Limb (tissue), 2 donors: ENCODE data around the gene ADORA3.

Experiments
- DNase-seq, 2 donors: peaks; one replicate each; pipeline ENCODE4 v3.0.0-alpha.2; 2016; ENCODE audit errors: extremely low spot score in 2 of 2

The ADORA3 gene

DNA sequence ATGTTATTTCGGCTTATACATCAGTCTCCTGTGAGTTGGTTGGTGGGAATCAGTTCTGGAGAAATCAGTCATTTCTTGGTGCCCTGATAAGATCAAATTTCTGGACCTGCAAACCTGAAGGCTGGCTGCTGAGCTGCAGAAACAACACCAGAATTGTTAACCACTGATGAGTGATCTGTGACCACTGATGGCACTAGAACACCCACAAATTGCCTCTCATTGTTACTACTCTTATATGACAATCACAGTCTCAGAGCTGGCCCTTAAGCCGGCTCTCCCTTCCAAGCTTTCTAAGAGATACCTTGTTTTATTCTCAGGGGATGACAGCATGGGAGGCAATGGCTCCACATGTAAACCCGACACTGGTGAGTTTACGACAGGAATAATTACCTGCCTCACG is 27.7 kb downstream of the ADORA3 start:
- DNase-seq: no peak

DNA sequence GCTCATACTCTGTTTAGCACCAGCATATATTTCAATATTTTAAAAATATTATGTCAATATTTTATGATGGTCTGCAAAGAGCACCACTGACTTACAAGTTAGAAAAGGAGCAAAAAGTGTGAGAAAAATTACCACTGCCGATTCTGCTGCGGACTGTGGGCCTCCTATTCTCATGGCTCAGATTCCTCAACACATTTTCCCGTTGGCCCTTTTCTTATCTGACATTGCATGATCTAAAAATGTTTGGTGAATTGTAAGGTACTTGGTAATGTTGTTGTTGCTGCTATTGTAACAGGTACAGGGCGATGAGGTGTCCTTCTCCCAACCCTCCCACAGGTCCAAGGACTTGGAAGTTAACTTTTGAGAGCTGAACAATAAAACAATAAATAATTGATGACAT is 28.9 kb downstream of the ADORA3 start:
- no peak for DNase-seq

DNA sequence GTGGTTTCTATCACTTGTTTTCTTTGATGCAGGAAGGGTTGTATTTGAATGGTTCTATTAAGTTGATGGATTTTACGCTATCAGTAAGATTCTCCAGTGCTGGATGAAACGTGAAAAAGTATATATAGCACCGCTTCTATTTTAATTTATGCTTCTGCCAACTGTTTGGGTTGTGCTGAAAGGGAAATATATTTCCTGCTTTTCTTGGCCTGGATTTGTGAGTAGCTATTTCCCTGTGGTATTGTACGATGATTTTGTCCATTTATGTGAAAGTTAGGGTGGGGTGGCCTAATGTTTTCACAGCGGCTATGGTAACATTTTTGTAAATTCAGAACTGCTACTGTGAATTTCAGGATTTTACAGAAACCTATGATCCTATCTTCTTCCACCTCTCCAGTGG is 29.3 kb downstream of the ADORA3 start:
- peak in 1 of 2 donors; percentile 16 for DNase-seq

DNA sequence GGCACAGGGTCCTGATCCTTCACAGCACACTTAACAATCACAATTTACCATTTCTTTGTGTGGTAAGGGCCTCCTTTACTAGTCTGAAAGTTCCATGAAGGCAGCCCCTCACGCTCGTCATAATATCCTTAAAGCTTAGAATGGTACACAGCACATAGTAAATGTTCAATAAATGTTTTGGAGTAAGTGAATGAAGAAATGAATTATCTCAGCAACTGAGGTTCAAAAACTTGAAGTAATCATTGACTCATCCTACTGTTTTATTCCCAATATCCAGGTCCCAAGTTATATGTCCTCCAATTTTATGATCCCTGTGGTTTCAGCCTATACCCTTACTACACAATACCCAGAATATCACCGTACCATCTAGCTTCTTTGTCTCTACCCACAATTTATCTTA is 31.9 kb downstream of the ADORA3 start:
- no peak for DNase-seq

DNA sequence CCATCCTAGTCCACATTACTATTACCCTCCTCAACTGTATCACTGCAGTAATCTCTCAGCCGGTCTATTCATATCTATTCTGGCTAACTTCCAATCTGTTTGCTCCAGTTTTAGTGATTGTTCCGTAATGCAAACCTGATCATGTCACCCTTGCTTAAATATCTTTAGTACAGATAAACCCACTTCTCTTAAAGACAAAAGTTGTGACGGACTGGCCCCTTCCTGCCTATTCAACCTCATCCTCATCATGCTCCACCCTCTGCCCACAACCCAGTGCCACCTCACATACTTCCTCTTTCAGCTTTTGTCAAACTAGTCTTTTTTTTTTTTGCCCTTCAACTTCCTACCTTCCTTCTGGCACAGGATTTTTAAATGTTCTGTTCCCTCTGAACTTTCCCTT is 32.4 kb downstream of the ADORA3 start:
- DNase-seq: no peak

DNA sequence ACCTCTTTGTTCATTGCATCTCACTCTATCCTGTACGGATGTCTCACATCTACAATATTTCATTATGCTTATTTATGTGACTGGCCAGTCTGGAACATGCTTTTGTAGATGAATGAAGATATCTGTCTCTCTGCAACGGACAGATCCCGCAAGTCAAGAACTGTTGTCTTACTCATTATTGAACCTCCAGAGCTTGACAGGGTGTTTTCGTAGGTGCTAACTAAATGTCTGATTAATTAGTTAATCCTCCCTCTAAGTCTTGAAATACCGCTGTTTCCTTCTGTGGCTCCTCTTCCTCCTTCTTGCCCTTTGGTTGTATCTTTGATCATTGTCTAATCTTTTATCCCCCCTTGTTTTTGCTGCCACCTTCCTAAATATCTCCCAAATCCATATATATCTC is 32.8 kb downstream of the ADORA3 start:
- DNase-seq: no peak

DNA sequence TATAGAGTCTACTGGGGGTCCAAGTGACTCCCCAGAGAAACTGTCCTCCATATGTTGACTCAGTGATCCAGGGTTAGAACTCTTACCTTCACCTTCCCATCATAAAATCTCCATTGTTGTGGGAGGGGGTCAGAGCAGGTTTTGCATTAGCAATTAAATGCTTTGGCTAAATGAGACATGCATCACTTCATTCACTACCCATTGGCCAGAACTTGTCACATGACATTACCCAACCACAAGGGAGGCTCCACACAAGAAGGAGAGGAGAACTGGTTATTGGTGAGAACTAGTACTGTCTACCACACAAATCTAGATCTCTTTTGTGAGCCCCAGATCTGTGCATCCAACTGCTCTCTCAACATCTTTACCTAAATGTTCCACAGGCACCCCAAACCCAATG is 33.9 kb downstream of the ADORA3 start:
- no peak for DNase-seq

DNA sequence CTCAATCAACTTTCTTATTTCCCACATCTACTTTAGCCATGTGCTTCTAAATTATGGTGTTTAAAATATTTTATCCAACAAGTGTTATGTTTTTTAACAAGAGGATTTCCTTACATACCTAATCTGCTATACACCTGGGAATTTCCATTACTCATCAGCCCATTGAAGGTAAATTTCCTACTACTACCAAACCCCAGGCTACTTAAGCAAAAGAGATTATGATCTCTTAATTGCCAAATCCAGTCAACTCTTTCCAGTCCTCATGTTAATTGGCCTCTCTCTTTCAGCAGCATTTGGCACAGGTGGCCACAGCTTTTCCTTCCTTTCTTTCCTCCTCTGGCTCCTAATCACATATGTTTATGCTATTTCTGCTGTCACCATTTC is 34.7 kb downstream of the ADORA3 start:
- DNase-seq: no peak

DNA sequence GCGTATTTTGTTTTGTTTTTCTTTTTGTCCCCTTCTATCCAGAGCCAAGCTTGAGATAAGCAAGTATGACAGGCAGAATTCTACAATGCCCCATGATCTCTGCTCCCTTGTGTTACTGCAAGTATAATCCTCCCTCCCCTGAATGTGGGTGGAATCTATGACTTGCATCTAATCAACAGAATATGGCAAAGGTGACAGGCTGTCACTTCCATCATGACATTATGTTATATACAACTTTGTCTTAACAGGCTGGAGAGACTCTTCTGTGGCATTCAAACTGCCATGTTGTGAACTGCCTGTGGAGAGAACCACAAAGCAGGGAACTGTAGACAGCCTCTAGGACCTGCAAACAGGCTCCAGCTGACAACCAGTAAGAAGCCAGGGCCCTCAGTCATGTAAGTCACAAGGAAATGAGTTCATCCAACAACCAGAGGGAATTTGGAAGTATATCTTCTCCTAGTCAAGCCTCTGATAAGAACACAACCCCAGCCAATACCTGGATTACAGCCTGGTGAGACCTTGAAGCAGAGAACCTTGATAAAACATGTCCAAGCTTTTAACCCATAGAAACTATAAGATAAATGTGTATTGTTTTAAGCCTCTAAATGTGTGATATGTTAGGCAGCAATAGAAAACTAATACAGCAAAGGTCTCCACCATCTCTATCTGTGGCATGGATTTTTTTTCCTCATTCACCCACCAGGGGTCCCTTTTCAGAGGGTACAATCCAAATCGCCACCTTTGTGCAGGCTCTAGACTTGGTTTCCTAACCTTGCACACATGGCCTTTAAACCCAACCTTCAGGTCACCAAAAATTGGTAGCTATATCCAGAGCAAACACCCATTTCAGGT is 35.3 kb downstream of the ADORA3 start:
- no peak for DNase-seq

DNA sequence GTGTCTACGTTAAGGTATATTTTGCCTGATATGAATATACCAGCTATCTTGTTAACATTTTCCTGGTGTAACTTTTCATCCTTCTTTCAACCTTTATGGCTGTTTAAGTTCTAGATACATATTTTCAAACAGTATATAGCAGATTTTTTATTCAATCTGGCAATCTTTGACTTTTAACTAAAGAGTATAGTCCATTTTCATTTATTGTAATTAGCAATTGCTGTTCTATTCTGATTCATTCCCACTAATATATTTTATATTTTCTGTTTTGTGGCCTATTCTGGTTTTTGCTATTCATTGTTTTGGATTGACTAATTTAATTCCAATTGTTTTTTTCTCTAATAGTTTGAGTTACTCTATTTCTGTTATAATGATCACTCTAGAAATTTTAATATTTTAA is 37.0 kb downstream of the ADORA3 start:
- no peak for DNase-seq

DNA sequence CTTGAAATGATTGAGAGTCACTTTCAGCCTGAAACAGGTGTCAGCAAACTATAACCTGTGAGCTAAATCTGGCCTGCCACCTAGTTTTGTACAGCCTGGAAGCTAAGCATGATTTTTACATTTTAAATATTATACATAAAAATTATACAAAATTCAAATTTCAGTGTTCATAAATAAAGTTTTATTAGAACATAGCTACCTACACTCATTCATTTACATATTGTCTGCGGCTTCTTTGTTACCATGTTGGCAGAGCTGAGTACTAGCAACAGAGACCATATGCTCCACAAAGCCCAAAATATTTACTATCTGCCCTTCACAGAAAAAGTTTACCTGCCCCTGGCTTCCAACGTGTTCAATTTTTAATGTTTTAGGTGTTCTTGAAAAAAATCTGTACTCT is 37.7 kb downstream of the ADORA3 start:
- no peak for DNase-seq

DNA sequence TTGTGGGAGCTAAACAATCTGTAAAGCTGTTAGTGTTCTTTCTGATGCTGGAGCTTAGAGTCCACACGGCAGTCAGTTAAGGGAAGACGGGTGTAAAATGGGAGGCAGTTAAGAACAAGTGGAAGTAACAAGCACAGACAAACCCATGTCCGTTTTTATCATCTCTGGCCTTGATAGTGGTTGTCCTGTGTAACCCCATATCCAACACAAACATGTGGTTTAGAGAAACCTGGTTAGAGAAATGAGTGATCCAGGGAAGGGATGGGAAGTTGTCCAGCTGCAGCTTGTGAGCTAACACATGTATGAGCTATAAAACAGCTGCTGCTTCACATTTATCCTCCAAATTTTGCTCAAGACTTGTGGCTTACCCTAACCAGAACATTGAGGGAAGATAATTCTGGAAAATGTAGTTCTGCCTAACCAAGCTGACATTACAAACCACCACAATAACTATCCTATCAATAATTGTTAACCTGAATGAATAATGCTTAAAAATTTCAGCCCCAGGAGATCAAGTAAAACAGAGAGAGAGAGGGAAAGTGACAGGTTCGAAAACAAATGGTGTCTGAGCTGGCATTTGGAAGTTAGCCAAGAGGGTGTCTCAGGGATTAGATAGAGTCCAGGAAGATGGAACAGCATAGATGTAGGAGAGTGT is 40.3 kb downstream of the ADORA3 start:
- DNase-seq: no peak

DNA sequence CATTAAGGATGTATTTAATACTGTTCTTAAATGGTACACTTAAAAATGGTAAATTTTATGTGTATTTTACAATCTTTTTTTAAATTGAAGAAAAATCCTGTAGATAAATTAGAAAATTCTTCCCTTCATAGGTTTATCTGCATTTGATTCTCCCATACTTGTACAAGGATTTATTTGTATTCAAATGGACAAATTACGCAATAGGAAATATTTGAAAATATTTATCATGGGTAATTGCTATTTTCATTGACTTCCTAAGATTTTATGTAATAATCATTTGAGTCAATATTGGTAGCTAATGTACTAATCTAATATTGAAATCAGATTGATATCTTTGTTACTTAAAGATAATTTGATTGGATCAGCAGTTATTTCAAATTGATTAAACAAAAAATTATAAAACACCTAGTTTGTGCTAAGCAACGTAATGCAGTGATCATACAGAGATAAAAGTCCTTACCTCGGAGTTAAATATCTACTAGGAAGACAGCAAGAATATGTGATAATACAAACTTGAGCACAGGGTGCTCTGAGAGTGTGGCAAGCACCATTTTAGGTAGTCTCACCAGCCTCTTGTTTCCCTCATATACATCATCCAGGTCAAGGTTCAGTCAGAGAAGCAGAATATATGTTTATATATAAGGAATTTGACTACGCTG is 40.9 kb downstream of the ADORA3 start:
- DNase-seq: no peak

DNA sequence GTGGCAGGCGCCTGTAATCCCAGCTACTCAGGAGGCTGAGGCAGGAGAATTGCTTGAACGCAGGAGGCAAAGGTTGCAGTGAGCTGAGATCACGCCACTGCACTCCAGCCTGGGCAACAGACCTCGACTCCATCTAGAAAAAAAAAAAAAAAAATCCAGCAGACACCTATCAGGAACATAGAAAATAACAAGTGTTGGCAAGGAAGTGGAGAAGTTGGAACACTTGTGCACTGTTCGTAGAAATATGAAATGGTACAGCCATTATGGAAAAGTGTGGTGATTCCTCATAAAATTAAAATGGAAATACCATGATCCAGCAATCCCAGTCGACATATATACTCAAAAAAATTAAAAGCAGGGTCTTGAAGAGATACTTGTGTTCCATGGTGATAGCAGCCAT is 41.7 kb downstream of the ADORA3 start:
- no peak for DNase-seq

DNA sequence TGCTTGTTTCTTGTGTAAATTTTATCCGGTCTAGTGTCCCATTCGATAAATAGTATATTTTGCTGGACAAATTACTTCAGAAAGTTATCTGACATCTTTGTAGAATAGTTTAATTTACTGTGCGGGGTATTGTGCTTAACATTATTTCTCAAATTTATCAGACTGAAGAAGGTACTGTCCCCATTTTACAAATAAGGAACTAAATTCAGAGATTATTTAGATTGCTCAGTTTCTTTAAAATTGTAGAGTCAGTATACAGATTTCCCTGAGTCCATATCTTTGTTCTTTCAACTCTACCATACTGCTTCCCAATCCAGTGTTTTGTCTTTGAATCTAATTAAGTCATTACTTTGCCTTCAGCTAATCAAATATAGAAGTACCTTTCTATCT is 47.8 kb downstream of the ADORA3 start:
- DNase-seq: no peak

DNA sequence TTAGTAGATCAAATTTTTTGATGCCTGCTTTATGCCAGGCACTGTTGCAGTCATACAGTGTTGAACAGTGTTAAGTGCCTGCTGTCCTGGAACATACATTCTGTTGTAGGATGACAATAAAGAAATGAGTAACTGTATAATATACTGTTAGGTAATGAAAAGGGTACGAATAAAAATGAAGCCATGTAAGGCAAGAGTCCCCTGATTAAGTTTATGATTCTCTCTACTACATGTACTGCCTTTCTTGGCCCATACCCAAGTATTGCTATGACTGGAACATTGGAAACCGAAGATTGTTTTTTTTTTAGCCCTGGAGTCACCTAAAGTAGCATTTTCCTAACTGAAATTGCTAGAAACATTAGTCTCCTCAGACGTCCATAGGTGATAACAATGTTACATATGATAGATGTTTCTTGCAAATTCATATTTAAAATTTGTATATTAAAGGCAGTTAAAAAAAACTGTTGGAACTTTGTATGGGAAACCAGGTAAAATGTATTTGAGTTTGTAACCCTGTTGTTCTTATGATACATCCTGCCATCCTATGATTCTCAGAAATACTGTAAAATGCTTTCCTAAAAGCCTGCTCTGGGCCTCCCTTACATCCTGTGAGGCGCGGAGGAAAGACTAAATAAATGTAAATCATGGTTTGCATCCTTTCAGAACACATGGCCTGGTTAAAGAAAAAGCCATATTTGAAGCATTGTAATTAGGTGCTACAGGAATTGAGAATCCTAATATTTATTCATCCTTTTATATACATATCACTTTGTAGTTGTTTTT is 48.4 kb downstream of the ADORA3 start:
- no peak for DNase-seq

DNA sequence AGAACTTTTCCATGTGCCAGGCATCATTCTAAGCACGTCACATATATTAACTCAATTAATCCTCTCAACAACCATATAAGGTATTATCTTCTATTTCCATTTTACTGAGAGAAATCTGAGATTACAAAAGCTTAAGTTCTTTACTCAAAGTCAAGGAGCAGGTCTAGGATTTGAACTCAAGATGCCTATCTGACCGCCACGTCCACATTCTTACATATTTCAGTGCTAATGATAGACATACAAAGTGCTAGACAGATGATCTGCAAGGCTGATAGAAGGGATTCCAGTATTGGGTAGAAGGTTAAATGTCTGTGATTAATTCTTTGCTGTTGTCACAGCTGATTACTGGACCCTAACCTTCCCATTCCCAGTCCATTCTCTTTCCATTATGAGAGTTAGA is 49.7 kb downstream of the ADORA3 start:
- DNase-seq: no peak

DNA sequence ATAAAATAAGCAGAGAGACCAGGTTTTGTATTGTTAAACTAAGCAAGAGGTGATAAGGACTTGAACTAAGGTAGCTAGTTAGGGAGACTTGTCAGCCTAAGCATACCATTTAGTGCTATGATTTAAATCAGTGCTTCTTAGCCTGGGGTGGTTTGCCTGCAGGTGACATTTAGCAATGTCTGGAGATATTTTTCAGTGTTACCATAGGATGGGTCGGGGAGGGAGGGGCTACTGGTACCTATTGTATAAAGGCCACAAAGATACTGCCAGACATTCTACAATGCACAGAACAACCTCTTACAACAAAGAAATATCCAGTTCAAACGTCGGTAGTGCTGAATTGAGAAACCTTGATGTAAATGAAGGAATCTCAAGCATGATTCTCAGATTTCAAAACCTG is 50.9 kb downstream of the ADORA3 start:
- no peak for DNase-seq

DNA sequence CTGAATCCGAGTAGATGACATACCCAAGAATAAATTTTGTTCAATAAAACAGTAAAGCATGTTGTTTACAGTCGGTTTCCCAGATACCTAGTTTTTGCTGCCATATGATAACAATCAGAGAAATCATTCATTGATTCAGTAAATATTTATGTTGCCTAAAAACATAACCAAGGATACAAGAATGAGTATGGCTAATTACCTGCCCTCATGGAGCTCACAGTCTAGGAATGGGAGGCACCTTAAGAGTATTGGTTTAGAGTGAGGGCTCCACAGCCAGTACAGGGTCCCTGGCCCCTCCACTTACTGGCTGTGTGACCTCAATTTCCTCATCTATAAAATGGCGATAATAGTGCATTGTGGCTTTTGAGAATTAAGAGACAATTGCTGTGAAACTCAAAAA is 53.2 kb downstream of the ADORA3 start:
- no peak for DNase-seq

DNA sequence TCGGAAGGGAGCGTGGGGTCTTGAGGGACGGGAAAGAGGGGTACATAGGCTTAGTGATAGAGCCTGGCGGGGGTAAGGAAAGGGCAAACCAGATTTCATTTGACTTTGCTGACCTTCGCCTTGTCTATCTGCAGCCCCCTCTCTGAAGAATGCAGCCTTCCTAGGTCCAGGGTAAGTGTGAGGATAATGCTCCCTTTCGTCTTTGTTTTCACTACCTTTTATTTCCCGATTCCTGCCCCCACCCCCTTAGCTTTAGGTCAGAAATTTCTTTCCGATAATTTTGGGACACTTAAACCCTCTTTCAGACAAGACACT is 53.8 kb downstream of the ADORA3 start:
- DNase-seq: no peak
